Liver (tissue), 3 donors: ENCODE measurements around the gene CCM2.

Source experiments
- ATF3 ChIP-seq: IDR thresholded peaks from 2 replicates; pipeline ENCODE4 v1.6.1; 2016; ENCODE audit warnings: antibody characterized with exemption
- GABPA ChIP-seq, 2 donors: IDR thresholded peaks in 1 of 2; conservative IDR thresholded peaks in 1 of 2; 2 replicates each; pipeline ENCODE4 v1.6.1; 2016; ENCODE audit warnings: antibody characterized with exemption in 2 of 2, mild to moderate bottlenecking in 1 of 2, moderate library complexity in 1 of 2
- HNF4G ChIP-seq: IDR thresholded peaks from 2 replicates; pipeline ENCODE4 v1.6.1; 2016; ENCODE audit warnings: antibody characterized with exemption
- JUND ChIP-seq, 2 donors: IDR thresholded peaks; 2 replicates each; pipeline ENCODE4 v1.6.1; 2016; ENCODE audit warnings: antibody characterized with exemption in 2 of 2
- RAD21 ChIP-seq, 2 donors: IDR thresholded peaks; 2 replicates each; pipeline ENCODE4 v1.6.1; 2016; ENCODE audit warnings: antibody characterized with exemption in 2 of 2, mild to moderate bottlenecking in 2 of 2
- REST ChIP-seq: IDR thresholded peaks from 2 replicates; pipeline ENCODE4 v1.6.1; 2016; ENCODE audit warnings: antibody characterized with exemption, mild to moderate bottlenecking
- RXRA ChIP-seq, 2 donors: IDR thresholded peaks; 2 replicates each; pipeline ENCODE4 v1.6.1; 2017 to 2018; ENCODE audit warnings: antibody characterized with exemption in 2 of 2, mild to moderate bottlenecking in 1 of 2
- SP1 ChIP-seq: IDR thresholded peaks from 2 replicates; pipeline ENCODE4 v1.6.1; 2018; ENCODE audit warnings: antibody characterized with exemption, mild to moderate bottlenecking
- TAF1 ChIP-seq: conservative IDR thresholded peaks from 2 replicates; pipeline ENCODE4 v1.6.1; 2016; ENCODE audit warnings: antibody characterized with exemption, mild to moderate bottlenecking
- TF ChIP-seq, protein P1 (sequence below): fragments of 150-350 bp; IDR thresholded peaks from 2 replicates; pipeline ENCODE4 v1.5.1; 2017; ENCODE audit warnings: improper control_type of control experiment, low read depth, low read length; ENCODE audit not compliant: missing input control
- TF ChIP-seq, protein P2 (sequence below): IDR thresholded peaks from 2 replicates; pipeline ENCODE4 v1.6.1; 2016; ENCODE audit warnings: antibody characterized with exemption
- donor health status: healthy.
- donor health status: healthy.

- TF ChIP-seq, protein P1, sequence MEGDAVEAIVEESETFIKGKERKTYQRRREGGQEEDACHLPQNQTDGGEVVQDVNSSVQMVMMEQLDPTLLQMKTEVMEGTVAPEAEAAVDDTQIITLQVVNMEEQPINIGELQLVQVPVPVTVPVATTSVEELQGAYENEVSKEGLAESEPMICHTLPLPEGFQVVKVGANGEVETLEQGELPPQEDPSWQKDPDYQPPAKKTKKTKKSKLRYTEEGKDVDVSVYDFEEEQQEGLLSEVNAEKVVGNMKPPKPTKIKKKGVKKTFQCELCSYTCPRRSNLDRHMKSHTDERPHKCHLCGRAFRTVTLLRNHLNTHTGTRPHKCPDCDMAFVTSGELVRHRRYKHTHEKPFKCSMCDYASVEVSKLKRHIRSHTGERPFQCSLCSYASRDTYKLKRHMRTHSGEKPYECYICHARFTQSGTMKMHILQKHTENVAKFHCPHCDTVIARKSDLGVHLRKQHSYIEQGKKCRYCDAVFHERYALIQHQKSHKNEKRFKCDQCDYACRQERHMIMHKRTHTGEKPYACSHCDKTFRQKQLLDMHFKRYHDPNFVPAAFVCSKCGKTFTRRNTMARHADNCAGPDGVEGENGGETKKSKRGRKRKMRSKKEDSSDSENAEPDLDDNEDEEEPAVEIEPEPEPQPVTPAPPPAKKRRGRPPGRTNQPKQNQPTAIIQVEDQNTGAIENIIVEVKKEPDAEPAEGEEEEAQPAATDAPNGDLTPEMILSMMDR: no peak
- no peak for TF ChIP-seq RXRA (IDR thresholded peaks at IDR 0.05)
- no peak for TF ChIP-seq REST
- TF ChIP-seq JUND (IDR thresholded peaks at IDR 0.05): no peak
- no peak for TF ChIP-seq HNF4G
- no peak for TF ChIP-seq SP1
- TF ChIP-seq GABPA (IDR thresholded peaks at IDR 0.05 in 1 of 2, conservative IDR thresholded peaks at IDR 0.05 in 1 of 2): no peak
- TF ChIP-seq, protein P2, sequence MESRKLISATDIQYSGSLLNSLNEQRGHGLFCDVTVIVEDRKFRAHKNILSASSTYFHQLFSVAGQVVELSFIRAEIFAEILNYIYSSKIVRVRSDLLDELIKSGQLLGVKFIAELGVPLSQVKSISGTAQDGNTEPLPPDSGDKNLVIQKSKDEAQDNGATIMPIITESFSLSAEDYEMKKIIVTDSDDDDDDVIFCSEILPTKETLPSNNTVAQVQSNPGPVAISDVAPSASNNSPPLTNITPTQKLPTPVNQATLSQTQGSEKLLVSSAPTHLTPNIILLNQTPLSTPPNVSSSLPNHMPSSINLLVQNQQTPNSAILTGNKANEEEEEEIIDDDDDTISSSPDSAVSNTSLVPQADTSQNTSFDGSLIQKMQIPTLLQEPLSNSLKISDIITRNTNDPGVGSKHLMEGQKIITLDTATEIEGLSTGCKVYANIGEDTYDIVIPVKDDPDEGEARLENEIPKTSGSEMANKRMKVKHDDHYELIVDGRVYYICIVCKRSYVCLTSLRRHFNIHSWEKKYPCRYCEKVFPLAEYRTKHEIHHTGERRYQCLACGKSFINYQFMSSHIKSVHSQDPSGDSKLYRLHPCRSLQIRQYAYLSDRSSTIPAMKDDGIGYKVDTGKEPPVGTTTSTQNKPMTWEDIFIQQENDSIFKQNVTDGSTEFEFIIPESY: no peak
- no peak for TF ChIP-seq ATF3
- TF ChIP-seq RAD21 (IDR thresholded peaks at IDR 0.05): no peak
- no peak for TF ChIP-seq TAF1
Measured at GRCh38 chr7:45080958-45081669, 81.1 kb downstream of the CCM2 start.
